DOHH2 (cell line): Measurements from ENCODE around the gene CYBRD1.
A peak's percentile ranks its signal among the peaks of the same experiment; 100 is the strongest.

Source experiments
- CTCF ChIP-seq: fragments of 200-600 bp; sonication (generic); IDR thresholded peaks from one replicate; pipeline ENCODE4 v1.5.1; 2014; ENCODE audit warnings: antibody characterized with exemption, mild to moderate bottlenecking, low read depth, low read length; ENCODE audit not compliant: poor library complexity, severe bottlenecking
- EZH2phosphoT487 ChIP-seq: fragments of 200-600 bp; sonication (generic); IDR thresholded peaks from 2 replicates; pipeline ENCODE4 v1.6.1; 2017; ENCODE audit warnings: borderline replicate concordance, mild to moderate bottlenecking, antibody characterized with exemption, low read length, moderate library complexity, mixed read lengths

GRCh38 chr2:171522052-171522787, at the start of gene CYBRD1:
- TF ChIP-seq CTCF (no peak), EZH2phosphoT487 (0 out of 2 replicates have a peak, but pooled peaks have one; percentile 74)
